Measurements from ENCODE around the gene LRRC4B.
A peak's percentile ranks its signal among the peaks of the same experiment; 100 is the strongest.
"Not testable (repeated sequence)": the region's sequence is repeated elsewhere in the genome, so short reads cannot be mapped to it uniquely, and the experiment has no call there.

The LRRC4B gene

GRCh38 chr19:50481351-50482149, 86.7 kb downstream of the LRRC4B start:
- no peak for DNase-seq

- DNase-seq, result no peak
These were observed 87.7 kb downstream of the LRRC4B start for GRCh38 chr19:50480281-50481111.

- no peak for DNase-seq
These were observed 88.4 kb downstream of the LRRC4B start for GRCh38 chr19:50479761-50480251.

- DNase-seq, result peak; percentile 20
These were observed 89.1 kb downstream of the LRRC4B start for GRCh38 chr19:50478901-50479715.

GRCh38 chr19:50477751-50478515, 90.3 kb downstream of the LRRC4B start:
- DNase-seq, result no peak

GRCh38 chr19:50476907-50477238, 91.4 kb downstream of the LRRC4B start:
- DNase-seq, result no peak

GRCh38 chr19:50476224-50476906, 91.9 kb downstream of the LRRC4B start, which contains the start of the genes EMC10 and GARIN5A:
EMC10 (plus strand) TSS chr19:50476507; CDS start chr19:50476545, 38 bp downstream.
GARIN5A (minus strand) TSS chr19:50476848; CDS start chr19:50476388, 460 bp downstream.
- DNase-seq, result peak; percentile 91

- DNase-seq, result peak; percentile 5
These were observed 92.5 kb downstream of the LRRC4B start for GRCh38 chr19:50475736-50476223.

- no peak for DNase-seq
These were observed 93.1 kb downstream of the LRRC4B start for GRCh38 chr19:50475101-50475568.

- not testable (repeated sequence) for DNase-seq
These were observed 94.9 kb downstream of the LRRC4B start for GRCh38 chr19:50473336-50473735.

- DNase-seq, result no peak
These were observed 99.4 kb downstream of the LRRC4B start for GRCh38 chr19:50468818-50469217.

- no peak for DNase-seq
These were observed 100.7 kb downstream of the LRRC4B start for GRCh38 chr19:50467566-50467965.
